ENCODE results near the gene PCED1B. TPM values are rescaled to one million over a fixed set of nuclear protein-coding genes. Genes with fewer than 3 reads are reported as not detected.

PCED1B gene, protein sequence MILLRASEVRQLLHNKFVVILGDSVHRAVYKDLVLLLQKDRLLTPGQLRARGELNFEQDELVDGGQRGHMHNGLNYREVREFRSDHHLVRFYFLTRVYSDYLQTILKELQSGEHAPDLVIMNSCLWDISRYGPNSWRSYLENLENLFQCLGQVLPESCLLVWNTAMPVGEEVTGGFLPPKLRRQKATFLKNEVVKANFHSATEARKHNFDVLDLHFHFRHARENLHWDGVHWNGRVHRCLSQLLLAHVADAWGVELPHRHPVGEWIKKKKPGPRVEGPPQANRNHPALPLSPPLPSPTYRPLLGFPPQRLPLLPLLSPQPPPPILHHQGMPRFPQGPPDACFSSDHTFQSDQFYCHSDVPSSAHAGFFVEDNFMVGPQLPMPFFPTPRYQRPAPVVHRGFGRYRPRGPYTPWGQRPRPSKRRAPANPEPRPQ
- 0.46 TPM for total RNA-seq

GRCh38 chr12:47079468-47079980, at the start of gene PCED1B, which contains the start of gene AMIGO2:
PCED1B (plus strand) TSS chr12:47079621; CDS start chr12:47235064, 155,443 bp downstream.
AMIGO2 (minus strand) TSS chr12:47079959; CDS start chr12:47079002, 957 bp downstream.

Small RNAs within 50 kb of the gene (small RNA-seq; reads per million reads assigned to genes)
- gene MIR4698 = not detected

Other genes starting within 250 kb of the PCED1B start
- 19.6 TPM for gene AMIGO2, start 338 bp downstream of the PCED1B start, total RNA-seq

All from diencephalon (tissue), 1 donor.